NK-92 treated with Interleukin-12 subunit alpha and Interleukin-12 subunit beta, amount 100 ng/mL, for 24 hours (cell line): ENCODE data around the gene MAP3K2.

Source experiments
- DNase-seq: peaks from one replicate; lab custom pipeline; 2025; lab: John Stamatoyannopoulos, UW

The MAP3K2 gene, protein sequence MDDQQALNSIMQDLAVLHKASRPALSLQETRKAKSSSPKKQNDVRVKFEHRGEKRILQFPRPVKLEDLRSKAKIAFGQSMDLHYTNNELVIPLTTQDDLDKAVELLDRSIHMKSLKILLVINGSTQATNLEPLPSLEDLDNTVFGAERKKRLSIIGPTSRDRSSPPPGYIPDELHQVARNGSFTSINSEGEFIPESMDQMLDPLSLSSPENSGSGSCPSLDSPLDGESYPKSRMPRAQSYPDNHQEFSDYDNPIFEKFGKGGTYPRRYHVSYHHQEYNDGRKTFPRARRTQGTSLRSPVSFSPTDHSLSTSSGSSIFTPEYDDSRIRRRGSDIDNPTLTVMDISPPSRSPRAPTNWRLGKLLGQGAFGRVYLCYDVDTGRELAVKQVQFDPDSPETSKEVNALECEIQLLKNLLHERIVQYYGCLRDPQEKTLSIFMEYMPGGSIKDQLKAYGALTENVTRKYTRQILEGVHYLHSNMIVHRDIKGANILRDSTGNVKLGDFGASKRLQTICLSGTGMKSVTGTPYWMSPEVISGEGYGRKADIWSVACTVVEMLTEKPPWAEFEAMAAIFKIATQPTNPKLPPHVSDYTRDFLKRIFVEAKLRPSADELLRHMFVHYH

DNA sequence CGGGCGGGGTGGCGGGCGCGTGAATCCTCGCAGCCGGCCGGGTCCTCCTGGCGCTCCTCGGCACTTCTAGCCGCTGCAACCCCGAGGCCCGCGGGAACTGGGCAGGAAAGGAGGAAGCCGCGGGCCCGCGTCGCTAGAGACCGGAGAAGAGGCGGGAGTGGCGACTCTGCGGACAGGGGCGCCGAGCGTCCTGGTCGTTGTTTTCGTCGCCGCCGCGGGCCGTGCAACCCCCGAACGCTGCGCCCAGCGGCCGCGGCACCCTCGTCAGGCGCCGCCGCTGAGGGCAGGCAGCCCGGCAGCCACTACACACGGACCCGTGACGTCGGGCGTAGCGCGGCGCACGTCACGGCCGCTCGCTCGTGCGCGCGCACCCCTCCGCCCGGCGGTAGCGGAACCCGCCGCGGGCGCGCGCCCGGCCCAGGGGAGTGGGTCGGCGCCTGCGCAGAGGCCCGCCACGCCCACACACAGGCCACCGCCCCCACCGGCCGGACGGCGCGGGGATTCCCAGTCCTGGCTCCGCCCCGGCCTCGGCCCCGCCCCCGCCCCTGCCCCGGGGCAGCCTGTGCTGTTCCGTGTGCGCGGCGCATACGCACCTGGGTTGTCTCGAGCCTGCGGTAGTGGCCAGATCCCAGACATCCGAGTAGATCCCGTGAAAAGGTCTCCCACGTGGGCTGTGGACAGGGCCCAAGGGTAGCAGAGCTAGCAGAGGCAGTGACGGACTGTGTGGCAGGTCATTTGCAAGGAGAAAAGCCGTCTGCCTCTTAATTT lies at the start of gene MAP3K2:
Gene MAP3K2, minus strand, starts transcription at position 321 of the 768 bp plus-strand sequence. CDS start 44,846 bp downstream, outside the sequence.
- peak; percentile 87 for DNase-seq

DNA sequence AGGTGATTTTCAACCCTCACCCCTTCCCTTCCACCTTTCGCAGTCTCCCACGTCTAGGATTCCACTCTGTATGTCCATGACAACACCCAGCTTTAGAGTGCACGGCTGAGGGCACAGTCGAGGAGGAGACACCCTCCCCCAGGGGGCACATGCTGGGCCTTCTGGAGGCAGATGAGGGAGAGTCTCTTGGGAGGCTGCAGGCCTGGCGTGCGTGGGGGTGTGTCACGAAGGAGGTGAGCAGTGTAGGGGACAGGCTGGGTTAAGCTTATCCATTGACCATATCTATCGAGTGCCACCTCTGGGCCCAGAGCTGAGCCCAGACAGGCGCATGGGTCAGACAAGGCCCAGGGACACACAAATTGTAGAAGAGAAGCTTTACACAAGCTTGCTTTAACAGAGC lies 49.3 kb upstream of the MAP3K2 start:
- no peak for DNase-seq

DNA sequence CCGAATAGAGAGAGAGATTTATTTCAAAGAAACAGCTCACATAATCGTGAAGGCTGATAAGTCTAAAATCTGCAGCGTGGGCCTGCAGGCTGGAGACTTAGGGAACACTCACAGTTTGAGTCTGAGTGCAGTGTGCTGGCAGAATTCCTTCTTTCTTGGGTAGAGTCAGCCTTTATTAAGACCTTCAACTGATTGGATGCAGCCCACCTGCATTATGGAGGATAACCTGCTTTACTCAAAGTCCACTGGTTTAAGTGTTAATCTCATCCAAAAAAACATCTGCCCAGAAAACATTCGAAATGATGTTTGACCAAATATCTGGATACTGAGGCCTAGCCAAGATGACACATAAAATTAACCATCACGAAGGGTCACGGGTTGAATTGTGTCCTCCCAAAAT lies 46.7 kb upstream of the MAP3K2 start:
- no peak for DNase-seq

DNA sequence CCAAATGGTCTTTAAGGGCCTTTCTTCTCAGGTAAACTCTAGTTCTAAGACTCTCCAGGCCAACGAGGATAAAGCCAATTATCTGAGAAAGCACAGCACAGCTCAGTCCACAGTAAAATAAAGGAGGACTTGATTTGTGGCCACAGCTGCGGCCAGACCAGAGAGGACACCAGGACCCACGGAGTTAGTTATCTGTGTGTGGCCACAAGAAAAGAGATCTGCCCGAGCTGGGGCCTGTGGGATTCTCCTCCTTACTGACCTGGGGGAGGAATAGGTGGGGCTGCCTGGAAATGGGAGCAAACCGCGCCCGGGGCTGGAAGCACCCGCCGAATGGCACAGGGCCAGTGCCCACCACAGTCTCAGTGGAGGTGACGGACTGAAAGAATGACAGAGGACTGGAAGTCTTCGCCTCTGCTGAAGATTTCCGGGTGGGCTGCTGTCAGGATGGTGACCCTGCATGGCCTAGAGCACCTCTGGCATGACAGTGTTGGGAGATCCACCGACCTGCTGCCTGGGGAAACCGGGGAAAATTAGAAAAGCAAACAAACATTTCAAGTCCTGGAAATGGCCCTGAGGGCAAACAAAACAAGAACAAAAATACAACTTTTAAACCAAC lies 43.7 kb upstream of the MAP3K2 start:
- DNase-seq: no peak

DNA sequence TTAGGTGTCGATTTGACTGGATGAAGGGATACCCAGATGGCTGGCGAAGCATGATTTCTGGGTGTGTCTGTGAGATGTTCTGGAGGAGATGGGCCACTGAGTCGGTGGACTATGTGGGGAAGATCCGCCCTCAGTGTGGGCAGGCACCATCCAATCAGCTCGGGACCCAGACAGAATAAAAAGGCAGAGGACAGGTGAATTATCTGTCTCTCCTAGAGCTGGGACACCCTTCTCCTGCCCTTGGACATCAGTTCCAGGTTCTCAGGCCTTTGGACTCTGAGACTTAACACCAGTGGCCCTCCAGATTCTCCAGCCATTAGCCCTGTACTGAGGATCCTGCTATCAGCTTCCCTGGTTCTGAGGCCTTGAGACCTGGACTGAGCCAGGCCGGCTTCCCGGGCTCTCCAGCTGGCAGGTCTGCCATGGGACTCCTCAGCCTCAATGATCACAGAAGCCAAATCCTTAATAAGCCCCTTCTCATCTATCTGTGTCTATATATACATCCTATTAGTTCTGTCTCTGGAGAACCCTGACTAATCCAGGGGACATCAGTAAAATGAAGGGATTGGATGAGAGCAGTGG lies 42.2 kb upstream of the MAP3K2 start:
- DNase-seq: no peak

DNA sequence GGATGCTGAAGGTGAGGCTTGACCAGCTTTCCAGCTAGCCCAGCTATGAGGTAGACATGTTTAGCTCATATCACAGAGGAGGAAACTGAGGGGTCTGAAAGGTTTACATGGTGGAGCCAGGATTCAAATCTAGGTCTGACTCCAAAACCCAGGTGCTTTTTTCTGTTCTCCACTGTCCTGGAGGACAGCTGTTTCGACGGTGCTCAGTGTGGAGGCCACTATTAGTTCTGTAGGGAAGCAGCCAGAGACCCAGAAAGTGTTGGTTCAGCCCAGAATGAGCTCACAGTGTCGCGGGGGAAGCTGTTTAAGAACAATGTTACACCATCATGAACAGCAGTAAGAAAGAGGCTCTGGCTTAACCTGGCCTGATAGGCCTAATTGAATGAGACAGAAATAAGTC lies 41.5 kb upstream of the MAP3K2 start:
- no peak for DNase-seq

DNA sequence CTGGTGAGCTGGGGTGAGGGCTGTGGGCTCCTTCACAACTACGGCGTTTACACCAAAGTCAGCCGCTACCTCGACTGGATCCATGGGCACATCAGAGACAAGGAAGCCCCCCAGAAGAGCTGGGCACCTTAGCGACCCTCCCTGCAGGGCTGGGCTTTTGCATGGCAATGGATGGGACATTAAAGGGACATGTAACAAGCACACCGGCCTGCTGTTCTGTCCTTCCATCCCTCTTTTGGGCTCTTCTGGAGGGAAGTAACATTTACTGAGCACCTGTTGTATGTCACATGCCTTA lies 41.0 kb upstream of the MAP3K2 start:
- DNase-seq: no peak

DNA sequence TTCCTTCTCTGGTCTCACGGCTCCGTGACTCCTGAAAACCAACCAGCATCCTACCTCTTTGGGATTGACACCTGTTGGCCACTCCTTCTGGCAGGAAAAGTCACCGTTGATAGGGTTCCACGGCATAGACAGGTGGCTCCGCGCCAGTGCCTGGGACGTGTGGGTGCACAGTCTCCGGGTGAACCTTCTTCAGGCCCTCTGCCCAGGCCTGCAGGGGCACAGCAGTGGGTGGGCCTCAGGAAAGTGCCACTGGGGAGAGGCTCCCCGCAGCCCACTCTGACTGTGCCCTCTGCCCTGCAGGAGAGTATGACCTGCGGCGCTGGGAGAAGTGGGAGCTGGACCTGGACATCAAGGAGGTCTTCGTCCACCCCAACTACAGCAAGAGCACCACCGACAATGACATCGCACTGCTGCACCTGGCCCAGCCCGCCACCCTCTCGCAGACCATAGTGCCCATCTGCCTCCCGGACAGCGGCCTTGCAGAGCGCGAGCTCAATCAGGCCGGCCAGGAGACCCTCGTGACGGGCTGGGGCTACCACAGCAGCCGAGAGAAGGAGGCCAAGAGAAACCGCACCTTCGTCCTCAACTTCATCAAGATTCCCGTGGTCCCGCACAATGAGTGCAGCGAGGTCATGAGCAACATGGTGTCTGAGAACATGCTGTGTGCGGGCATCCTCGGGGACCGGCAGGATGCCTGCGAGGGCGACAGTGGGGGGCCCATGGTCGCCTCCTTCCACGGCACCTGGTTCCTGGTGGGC lies 40.5 kb upstream of the MAP3K2 start:
- DNase-seq: no peak

DNA sequence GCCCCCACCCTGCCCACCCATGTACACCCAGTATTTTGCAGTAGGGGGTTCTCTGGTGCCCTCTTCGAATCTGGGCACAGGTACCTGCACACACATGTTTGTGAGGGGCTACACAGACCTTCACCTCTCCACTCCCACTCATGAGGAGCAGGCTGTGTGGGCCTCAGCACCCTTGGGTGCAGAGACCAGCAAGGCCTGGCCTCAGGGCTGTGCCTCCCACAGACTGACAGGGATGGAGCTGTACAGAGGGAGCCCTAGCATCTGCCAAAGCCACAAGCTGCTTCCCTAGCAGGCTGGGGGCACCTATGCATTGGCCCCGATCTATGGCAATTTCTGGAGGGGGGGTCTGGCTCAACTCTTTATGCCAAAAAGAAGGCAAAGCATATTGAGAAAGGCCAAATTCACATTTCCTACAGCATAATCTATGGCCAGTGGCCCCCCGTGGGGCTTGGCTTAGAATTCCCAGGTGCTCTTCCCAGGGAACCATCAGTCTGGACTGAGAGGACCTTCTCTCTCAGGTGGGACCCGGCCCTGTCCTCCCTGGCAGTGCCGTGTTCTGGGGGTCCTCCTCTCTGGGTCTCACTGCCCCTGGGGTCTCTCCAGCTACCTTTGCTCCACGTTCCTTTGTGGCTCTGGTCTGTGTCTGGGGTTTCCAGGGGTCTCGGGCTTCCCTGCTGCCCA lies 39.7 kb upstream of the MAP3K2 start:
- DNase-seq: no peak

DNA sequence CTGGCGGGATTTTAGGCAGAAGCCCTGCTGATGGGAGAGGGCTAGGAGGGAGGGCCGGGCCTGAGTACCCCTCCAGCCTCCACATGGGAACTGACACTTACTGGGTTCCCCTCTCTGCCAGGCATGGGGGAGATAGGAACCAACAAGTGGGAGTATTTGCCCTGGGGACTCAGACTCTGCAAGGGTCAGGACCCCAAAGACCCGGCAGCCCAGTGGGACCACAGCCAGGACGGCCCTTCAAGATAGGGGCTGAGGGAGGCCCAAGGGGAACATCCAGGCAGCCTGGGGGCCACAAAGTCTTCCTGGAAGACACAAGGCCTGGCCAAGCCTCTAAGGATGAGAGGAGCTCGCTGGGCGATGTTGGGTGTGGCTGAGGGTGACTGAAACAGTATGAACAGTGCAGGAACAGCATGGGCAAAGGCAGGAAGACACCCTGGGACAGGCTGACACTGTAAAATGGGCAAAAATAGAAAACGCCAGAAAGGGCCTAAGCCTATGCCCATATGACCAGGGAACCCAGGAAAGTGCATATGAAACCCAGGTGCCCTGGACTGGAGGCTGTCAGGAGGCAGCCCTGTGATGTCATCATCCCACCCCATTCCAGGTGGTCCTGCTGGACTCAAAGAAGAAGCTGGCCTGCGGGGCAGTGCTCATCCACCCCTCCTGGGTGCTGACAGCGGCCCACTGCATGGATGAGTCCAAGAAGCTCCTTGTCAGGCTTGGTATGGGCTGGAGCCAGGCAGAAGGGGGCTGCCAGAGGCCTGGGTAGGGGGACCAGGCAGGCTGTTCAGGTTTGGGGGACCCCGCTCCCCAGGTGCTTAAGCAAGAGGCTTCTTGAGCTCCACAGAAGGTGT lies 39.0 kb upstream of the MAP3K2 start:
- DNase-seq: no peak

DNA sequence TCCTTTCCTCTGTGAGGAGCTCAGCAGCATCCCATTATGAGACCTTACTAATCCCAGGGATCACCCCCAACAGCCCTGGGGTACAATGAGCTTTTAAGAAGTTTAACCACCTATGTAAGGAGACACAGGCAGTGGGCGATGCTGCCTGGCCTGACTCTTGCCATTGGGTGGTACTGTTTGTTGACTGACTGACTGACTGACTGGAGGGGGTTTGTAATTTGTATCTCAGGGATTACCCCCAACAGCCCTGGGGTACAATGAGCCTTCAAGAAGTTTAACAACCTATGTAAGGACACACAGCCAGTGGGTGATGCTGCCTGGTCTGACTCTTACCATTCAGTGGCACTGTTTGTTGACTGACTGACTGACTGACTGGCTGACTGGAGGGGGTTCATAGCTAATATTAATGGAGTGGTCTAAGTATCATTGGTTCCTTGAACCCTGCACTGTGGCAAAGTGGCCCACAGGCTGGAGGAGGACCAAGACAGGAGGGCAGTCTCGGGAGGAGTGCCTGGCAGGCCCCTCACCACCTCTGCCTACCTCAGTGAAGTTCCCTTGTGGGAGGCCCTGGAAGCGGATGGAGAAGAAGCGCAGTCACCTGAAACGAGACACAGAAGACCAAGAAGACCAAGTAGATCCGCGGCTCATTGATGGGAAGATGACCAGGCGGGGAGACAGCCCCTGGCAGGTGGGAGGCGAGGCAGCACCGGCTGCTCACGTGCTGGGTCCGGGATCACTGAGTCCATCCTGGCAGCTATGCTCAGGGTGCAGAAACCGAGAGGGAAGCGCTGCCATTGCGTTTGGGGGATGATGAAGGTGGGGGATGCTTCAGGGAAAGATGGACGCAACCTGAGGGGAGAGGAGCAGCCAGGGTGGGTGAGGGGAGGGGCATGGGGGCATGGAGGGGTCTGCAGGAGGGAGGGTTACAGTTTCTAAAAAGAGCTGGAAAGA lies 38.0 kb upstream of the MAP3K2 start:
- DNase-seq: no peak

DNA sequence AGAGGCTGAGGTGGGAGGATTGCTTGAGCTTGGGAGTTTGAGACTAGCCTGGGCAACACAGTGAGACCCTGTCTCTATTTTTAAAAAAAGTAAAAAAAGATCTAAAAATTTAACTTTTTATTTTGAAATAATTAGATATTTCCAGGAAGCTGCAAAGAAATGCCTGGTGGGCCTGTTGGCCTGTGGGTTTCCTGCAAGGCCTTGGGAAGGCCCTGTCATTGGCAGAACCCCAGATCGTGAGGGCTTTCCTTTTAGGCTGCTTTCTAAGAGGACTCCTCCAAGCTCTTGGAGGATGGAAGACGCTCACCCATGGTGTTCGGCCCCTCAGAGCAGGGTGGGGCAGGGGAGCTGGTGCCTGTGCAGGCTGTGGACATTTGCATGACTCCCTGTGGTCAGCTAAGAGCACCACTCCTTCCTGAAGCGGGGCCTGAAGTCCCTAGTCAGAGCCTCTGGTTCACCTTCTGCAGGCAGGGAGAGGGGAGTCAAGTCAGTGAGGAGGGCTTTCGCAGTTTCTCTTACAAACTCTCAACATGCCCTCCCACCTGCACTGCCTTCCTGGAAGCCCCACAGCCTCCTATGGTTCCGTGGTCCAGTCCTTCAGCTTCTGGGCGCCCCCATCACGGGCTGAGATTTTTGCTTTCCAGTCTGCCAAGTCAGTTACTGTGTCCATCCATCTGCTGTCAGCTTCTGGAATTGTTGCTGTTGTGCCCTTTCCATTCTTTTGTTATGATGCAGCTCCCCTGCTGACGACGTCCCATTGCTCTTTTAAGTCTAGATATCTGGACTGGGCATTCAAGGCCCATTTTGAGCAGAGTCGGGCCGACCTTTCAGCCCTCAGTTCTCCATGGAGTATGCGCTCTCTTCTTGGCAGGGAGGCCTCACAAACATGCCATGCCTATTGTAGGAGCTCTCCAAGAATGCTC lies 37.1 kb upstream of the MAP3K2 start:
- no peak for DNase-seq

DNA sequence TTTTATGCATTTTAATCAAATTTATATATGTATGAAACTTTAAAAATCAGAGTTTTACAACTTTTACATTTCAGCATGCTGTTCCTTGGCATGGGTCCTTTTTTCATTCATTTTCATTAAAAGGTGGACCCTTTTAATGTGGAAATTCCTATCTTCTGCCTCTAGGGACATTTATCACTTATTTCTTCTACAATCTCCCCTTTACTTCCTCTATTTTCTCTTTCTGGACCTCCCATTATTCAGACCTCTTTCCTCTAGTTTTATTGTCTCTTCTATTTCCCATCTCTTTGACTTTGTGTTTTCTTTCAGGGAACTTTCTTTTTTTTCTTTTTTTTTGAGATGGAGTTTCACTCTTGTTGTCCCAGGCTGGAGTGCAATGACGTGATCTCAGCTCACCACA lies 36.1 kb upstream of the MAP3K2 start:
- DNase-seq: no peak

DNA sequence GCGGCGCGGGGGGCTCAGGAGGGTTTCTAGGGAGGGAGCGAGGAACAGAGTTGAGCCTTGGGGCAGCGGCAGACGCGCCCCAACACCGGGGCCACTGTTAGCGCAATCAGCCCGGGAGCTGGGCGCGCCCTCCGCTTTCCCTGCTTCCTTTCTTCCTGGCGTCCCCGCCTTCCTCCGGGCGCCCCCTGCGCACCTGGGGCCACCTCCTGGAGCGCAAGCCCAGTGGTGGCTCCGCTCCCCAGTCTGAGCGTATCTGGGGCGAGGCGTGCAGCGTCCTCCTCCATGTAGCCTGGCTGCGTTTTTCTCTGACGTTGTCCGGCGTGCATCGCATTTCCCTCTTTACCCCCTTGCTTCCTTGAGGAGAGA lies 35.7 kb upstream of the MAP3K2 start:
- no peak for DNase-seq

DNA sequence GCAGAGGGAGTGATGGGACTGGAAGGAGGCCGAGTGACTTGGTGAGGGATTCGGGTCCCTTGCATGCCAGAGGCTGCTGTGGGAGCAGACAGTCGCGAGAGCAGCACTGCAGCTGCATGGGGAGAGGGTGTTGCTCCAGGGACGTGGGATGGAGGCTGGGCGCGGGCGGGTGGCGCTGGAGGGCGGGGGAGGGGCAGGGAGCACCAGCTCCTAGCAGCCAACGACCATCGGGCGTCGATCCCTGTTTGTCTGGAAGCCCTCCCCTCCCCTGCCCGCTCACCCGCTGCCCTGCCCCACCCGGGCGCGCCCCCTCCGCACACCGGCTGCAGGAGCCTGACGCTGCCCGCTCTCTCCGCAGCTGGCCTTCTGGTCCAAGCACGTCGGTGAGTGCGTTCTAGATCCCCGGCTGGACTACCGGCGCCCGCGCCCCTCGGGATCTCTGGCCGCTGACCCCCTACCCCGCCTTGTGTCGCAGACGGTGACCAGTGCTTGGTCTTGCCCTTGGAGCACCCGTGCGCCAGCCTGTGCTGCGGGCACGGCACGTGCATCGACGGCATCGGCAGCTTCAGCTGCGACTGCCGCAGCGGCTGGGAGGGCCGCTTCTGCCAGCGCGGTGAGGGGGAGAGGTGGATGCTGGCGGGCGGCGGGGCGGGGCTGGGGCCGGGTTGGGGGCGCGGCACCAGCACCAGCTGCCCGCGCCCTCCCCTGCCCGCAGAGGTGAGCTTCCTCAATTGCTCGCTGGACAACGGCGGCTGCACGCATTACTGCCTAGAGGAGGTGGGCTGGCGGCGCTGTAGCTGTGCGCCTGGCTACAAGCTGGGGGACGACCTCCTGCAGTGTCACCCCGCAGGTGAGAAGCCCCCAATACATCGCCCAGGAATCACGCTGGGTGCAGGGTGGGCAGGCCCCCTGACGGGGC lies 35.0 kb upstream of the MAP3K2 start:
- DNase-seq: no peak

DNA sequence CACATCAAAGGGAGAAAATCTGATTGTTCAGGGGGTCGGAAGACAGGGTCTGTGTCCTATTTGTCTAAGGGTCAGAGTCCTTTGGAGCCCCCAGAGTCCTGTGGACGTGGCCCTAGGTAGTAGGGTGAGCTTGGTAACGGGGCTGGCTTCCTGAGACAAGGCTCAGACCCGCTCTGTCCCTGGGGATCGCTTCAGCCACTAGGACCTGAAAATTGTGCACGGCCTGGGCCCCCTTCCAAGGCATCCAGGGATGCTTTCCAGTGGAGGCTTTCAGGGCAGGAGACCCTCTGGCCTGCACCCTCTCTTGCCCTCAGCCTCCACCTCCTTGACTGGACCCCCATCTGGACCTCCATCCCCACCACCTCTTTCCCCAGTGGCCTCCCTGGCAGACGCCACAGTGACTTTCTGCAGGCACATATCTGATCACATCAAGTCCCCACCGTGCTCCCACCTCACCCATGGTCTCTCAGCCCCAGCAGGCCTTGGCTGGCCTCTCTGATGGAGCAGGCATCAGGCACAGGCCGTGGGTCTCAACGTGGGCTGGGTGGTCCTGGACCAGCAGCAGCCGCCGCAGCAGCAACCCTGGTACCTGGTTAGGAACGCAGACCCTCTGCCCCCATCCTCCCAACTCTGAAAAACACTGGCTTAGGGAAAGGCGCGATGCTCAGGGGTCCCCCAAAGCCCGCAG lies 34.2 kb upstream of the MAP3K2 start:
- no peak for DNase-seq
